ENCODE data around the gene GFRA4. TPM values are rescaled to one million over a fixed set of nuclear protein-coding genes. Genes with fewer than 3 reads are reported as not detected.

GFRA4 gene
- total RNA-seq, 1 experiment from 2014 or later = not detected

DNA sequence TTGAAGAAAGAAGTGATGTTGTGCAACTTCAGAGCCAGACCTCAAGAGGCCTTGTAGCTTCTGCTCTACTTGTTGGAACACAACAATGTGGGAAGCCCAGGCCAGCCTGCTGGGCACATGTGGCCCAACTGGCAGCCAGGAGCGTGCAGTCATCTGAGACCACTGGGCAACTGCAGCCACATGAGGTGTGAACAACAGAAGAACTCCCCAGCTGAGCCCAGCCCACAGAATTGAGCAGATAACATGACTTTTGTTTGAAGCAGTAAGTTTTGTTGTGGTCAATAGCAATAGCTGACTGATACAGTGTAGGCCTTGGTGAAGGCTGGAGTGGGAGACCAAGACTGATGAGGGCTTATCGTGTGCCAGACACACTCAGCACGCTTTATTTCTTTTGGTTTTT lies 27.2 kb upstream of the GFRA4 start:
- DNase-seq (ENCODE audit: low spot score) (no peak), ATAC-seq (no peak)
- H3K4me1 Mint-ChIP-seq = peaks cover 11% of the 10 kb centered on the region
- H3K27me3 Mint-ChIP-seq (ENCODE audit: low read depth) = no peaks in the 10 kb centered on the region
- TF ChIP-seq ZBTB43 (CRISPR knock-in tag; IDR thresholded peaks at IDR 0.05) = no peak
- no peak for TF ChIP-seq ESRRA (CRISPR knock-in tag; IDR thresholded peaks at IDR 0.05; ENCODE audit: borderline replicate concordance)
- TF ChIP-seq, protein P1, sequence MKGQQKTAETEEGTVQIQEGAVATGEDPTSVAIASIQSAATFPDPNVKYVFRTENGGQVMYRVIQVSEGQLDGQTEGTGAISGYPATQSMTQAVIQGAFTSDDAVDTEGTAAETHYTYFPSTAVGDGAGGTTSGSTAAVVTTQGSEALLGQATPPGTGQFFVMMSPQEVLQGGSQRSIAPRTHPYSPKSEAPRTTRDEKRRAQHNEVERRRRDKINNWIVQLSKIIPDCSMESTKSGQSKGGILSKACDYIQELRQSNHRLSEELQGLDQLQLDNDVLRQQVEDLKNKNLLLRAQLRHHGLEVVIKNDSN (CRISPR knock-in tag; IDR thresholded peaks at IDR 0.05) = no peak
- TF ChIP-seq FOXK1 (CRISPR knock-in tag; IDR thresholded peaks at IDR 0.05) = no peak
- no peak for TF ChIP-seq TEAD1 (CRISPR knock-in tag; IDR thresholded peaks at IDR 0.05)
- no peak for TF ChIP-seq ATF3 (CRISPR knock-in tag; conservative IDR thresholded peaks at IDR 0.05)
- H3K36me3 Mint-ChIP-seq = no peaks in the 10 kb centered on the region
- POLR2A ChIA-PET = interaction anchor here (0.7 kb wide), 1 partner anchor 332 kb away, joined by 7 read pairs; no protein-coding TSS in a partner anchor
- H3K27ac Mint-ChIP-seq = no peak overlapping the region
- H3K4me3 Mint-ChIP-seq = no peak overlapping the region
- CTCF ChIA-PET = interaction anchor here (1.0 to 3.1 kb wide), 3 partner anchors 10 to 20 kb away, joined by 3 to 15 read pairs (median 7); no protein-coding TSS in a partner anchor
- H3K9me3 Mint-ChIP-seq = peaks cover 4% of the 10 kb centered on the region; the same call in 1 of the 2 replicates

DNA sequence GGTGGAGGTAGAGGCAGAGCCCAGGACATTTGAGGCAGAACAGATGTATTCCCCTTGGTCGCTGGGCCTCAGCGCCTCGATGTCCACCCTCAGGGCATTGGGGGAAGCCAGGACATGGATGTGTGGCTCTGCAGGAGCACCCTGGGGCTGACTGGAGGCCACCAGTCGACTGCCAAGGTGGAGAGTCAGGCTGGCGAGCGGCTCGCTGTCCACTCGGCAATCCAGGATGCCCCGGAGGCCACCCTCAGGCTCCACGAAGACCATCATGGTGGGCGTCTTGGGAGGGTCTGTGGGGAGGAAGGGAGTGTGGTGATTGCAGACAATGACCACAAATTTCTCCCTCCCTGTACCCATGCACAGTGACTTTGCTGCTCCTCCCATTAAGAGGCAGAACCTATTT lies 26.8 kb upstream of the GFRA4 start:
- no peak for ATAC-seq
- peaks cover 4% of the 10 kb centered on the region; the same call in 1 of the 2 replicates for H3K9me3 Mint-ChIP-seq
- H3K36me3 Mint-ChIP-seq = no peaks in the 10 kb centered on the region
- DNase-seq (ENCODE audit: low spot score) = no peak
- no peak overlapping the region for H3K27ac Mint-ChIP-seq
- no peak overlapping the region for H3K4me3 Mint-ChIP-seq
- H3K4me1 Mint-ChIP-seq = peaks cover 15% of the 10 kb centered on the region
- H3K27me3 Mint-ChIP-seq (ENCODE audit: low read depth) = no peaks in the 10 kb centered on the region
- ChIA-PET CTCF (interaction anchor here (1.0 to 3.1 kb wide), 2 partner anchors 10 to 21 kb away, joined by 3 to 15 read pairs; no protein-coding TSS in a partner anchor), POLR2A (no interaction called here)
- TF ChIP-seq SOX15 (CRISPR knock-in tag; IDR thresholded peaks at IDR 0.05) (no peak), ESRRA (CRISPR knock-in tag; IDR thresholded peaks at IDR 0.05; ENCODE audit: borderline replicate concordance) (no peak), ZNF121 (CRISPR knock-in tag; IDR thresholded peaks at IDR 0.05) (no peak), NFE2L1 (CRISPR knock-in tag; IDR thresholded peaks at IDR 0.05) (no peak), ZSCAN18 (CRISPR knock-in tag; IDR thresholded peaks at IDR 0.05) (no peak), ZNF425 (CRISPR knock-in tag; conservative IDR thresholded peaks at IDR 0.05) (no peak), EMX1 (CRISPR knock-in tag; IDR thresholded peaks at IDR 0.05) (no peak), CDX4 (CRISPR knock-in tag; IDR thresholded peaks at IDR 0.05; ENCODE audit: borderline replicate concordance) (no peak), PRRX2 (CRISPR knock-in tag; IDR thresholded peaks at IDR 0.05) (no peak)
- TF ChIP-seq, protein P2, sequence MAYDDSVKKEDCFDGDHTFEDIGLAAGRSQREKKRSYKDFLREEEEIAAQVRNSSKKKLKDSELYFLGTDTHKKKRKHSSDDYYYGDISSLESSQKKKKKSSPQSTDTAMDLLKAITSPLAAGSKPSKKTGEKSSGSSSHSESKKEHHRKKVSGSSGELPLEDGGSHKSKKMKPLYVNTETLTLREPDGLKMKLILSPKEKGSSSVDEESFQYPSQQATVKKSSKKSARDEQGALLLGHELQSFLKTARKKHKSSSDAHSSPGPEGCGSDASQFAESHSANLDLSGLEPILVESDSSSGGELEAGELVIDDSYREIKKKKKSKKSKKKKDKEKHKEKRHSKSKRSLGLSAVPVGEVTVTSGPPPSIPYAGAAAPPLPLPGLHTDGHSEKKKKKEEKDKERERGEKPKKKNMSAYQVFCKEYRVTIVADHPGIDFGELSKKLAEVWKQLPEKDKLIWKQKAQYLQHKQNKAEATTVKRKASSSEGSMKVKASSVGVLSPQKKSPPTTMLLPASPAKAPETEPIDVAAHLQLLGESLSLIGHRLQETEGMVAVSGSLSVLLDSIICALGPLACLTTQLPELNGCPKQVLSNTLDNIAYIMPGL (CRISPR knock-in tag; IDR thresholded peaks at IDR 0.05) = no peak
- TF ChIP-seq, protein P3, sequence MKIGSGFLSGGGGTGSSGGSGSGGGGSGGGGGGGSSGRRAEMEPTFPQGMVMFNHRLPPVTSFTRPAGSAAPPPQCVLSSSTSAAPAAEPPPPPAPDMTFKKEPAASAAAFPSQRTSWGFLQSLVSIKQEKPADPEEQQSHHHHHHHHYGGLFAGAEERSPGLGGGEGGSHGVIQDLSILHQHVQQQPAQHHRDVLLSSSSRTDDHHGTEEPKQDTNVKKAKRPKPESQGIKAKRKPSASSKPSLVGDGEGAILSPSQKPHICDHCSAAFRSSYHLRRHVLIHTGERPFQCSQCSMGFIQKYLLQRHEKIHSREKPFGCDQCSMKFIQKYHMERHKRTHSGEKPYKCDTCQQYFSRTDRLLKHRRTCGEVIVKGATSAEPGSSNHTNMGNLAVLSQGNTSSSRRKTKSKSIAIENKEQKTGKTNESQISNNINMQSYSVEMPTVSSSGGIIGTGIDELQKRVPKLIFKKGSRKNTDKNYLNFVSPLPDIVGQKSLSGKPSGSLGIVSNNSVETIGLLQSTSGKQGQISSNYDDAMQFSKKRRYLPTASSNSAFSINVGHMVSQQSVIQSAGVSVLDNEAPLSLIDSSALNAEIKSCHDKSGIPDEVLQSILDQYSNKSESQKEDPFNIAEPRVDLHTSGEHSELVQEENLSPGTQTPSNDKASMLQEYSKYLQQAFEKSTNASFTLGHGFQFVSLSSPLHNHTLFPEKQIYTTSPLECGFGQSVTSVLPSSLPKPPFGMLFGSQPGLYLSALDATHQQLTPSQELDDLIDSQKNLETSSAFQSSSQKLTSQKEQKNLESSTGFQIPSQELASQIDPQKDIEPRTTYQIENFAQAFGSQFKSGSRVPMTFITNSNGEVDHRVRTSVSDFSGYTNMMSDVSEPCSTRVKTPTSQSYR (CRISPR knock-in tag; IDR thresholded peaks at IDR 0.05) = no peak
- TF ChIP-seq, protein P4, sequence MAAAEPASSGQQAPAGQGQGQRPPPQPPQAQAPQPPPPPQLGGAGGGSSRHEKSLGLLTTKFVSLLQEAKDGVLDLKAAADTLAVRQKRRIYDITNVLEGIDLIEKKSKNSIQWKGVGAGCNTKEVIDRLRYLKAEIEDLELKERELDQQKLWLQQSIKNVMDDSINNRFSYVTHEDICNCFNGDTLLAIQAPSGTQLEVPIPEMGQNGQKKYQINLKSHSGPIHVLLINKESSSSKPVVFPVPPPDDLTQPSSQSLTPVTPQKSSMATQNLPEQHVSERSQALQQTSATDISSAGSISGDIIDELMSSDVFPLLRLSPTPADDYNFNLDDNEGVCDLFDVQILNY (CRISPR knock-in tag; IDR thresholded peaks at IDR 0.05) = no peak
- TF ChIP-seq, protein P1 (CRISPR knock-in tag; IDR thresholded peaks at IDR 0.05) = no peak

Data from WTC11 (cell line).